HG03457 (cell line): ENCODE measurements around the gene PPP1R1B.

ENCODE experiments used
- ATAC-seq: cut with Tn5 transposase; IDR thresholded peaks from one replicate; pipeline ENCODE4 v1.9.1; 2021; ENCODE audit warnings: moderate number of reproducible peaks; ENCODE audit not compliant: unreplicated experiment

Gene PPP1R1B

DNA sequence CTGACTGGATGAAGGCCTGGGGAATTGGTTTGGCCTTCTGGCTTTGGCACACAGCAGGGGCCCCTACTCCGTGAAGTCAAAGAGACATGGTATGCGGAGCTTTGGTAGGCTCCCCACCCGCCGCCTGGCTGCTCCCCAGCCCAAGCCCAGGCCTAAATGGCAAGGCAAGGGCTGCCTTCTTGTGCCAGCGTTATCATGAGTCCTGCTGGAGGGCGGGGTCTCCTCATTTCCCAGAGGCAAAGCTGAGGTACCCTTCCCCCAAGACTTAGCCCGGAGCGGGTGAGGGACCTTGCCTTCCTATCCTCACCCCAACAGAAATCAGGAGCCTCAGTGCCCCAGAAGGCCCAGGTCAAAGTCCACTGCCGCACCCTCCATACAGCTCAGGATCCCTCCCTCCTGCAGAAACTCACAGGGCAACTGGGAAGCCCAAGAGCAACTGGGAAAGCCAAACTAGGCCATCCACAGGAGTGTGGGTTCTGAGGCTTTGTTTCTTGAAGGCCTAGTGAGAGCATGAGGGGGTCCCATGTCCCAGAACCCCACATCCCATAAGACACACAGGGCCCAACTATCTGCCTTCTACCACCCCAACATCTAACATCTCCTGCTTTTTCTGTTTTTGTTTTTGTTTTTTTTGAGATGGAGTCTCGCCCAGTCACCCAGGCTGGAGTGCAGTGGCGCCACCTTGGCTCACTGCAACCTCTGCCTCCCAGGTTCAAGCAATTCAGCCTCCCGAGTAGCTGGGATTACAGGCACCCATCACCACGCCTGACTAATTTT lies 51.8 kb downstream of the PPP1R1B start:
- ATAC-seq = no peak

GRCh38 chr17:39679521-39680192 lies 52.9 kb downstream of the PPP1R1B start:
- ATAC-seq = no peak

- ATAC-seq = no peak
These were observed 56.7 kb downstream of the PPP1R1B start for GRCh38 chr17:39683295-39683939.

- ATAC-seq = no peak
These were observed 57.8 kb downstream of the PPP1R1B start for GRCh38 chr17:39684369-39685192.
